Dendritic cell treated with granulocyte-macrophage colony-stimulating factor and Interleukin-4, amounts not matched to agents 40 ng/mL and 50 ng/mL, for 4 days (primary cell): Measurements from ENCODE around the gene CD84.
A peak's percentile ranks its signal among the peaks of the same experiment; 100 is the strongest.
"Not testable (repeated sequence)": the region's sequence is repeated elsewhere in the genome, so short reads cannot be mapped to it uniquely, and the experiment has no call there.

Experiments used
- H3K27ac Mint-ChIP-seq: one replicate; pipeline ENCODE4 v1.8.0; 2022; ENCODE audit warnings: mild to moderate bottlenecking, mixed read lengths
- H3K27me3 Mint-ChIP-seq: one replicate; pipeline ENCODE4 v1.8.0; 2022; ENCODE audit warnings: mild to moderate bottlenecking, mixed read lengths
- H3K36me3 Mint-ChIP-seq: one replicate; pipeline ENCODE4 v1.8.0; 2022; ENCODE audit warnings: low read depth, mixed read lengths
- H3K4me1 Mint-ChIP-seq: one replicate; pipeline ENCODE4 v1.8.0; 2022; ENCODE audit warnings: low read depth, mixed read lengths
- H3K4me3 Mint-ChIP-seq: one replicate; pipeline ENCODE4 v1.8.0; 2022; ENCODE audit warnings: mild to moderate bottlenecking, moderate library complexity, mixed read lengths
- H3K9me3 Mint-ChIP-seq: one replicate; pipeline ENCODE4 v1.8.0; 2022; ENCODE audit warnings: mixed read lengths
- intact Hi-C: fragments of 100-400 bp; cut with micrococcal nuclease; formaldehyde crosslinking; loops from one replicate; pipeline ENCODE4 v1.15.0; 2022

Gene CD84

DNA sequence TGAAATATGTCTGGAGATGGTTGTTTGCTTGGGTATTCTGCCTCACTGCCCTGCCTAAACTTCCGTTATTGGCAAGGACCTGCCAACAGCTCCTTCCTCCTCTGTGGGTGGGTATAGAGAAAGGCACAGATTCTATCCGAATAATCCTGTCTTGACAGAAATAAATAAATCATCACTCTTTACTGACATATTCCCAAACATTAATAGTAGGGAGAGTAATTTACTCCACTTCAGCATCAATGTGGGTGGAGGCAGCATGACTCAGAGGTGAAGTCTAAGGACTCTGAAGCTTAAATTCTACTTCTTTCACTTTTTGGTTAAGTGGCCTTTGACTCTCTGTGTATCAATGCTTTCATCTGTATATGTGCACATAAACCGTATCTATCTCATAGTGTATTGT, 2.9 kb downstream of the CD84 start:
- Mint-ChIP-seq H3K36me3 (peaks cover 70% of the 10 kb centered on the region), H3K9me3 (peaks cover 10% of the 10 kb centered on the region), H3K27ac (peak overlapping the region; percentile 95), H3K27me3 (no peaks in the 10 kb centered on the region), H3K4me1 (peaks cover 73% of the 10 kb centered on the region), H3K4me3 (peak overlapping the region; percentile 92)
- intact Hi-C loops: no loop called here

DNA sequence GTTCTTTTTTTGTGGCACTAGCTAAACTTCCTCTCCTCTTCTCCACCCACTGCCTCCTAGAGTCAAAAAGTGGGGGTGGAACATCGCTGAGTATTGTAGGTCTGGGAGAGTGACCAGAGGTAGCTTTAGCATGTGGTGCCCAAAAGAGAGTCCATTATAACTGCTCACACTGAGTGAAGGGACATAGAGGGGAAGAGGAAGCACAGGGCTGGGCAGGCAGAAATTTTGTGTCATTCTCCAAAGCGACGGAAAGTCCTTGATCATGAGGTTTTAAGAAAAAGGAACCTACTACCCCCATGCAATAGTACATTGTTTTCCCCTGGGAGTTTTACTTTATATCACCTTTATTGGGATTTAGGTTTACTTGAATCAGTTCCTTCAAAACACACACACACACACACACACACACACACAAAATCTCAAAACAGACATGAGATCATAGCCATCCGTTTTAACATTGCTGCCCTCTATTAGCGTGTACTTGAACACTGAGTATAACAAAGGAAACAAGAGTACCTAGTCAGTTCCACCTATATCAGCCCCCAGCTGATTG, 4.1 kb downstream of the CD84 start:
- Mint-ChIP-seq H3K9me3 (peaks cover 17% of the 10 kb centered on the region), H3K4me3 (peak overlapping the region; percentile 69), H3K27me3 (no peaks in the 10 kb centered on the region), H3K4me1 (peaks cover 73% of the 10 kb centered on the region), H3K36me3 (peaks cover 82% of the 10 kb centered on the region), H3K27ac (peak overlapping the region; percentile 95)
- intact Hi-C loops: no loop called here

DNA sequence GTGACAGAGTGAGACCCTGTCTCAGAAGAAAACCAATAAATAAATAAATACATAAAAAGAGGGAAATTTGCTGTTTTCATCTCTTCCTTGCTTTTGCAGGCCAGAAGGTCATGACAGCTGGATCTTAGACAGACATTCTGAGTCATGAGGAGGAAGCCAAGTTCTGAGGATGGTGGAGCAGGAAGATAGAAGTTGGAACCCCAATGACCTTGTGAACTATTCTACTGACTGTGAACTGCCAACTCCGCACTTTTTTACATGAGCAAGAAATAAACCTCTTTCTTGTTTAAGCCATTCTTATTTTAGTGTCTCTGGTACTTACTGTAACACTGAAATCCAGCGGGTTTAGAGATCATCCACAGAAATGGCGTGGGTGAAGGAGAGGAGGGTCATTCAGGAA, 8.5 kb downstream of the CD84 start:
- peaks cover 100% of the 10 kb centered on the region for H3K4me1 Mint-ChIP-seq

DNA sequence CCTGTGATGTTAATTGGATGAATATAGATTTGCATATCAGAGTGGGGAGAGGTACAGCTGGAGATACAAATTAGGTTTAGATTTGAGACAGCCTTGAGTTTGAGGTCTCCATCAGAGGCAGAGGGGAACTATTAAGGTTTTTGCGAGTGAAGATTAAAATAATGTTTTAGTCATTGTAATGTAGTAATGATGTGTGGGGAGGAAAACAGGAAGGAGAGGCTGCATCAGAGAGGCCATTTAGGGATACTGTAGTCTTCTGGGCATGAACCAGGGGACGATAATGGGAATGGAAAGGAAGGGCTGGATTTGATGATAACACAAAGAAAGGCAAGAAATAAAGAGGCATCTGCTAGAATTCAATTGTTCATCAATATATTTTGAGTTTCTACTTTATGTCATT, 9.5 kb downstream of the CD84 start:
- Mint-ChIP-seq H3K27ac (no peak overlapping the region), H3K9me3 (peaks cover 17% of the 10 kb centered on the region), H3K4me1 (peaks cover 99% of the 10 kb centered on the region), H3K4me3 (peak overlapping the region; percentile 54), H3K36me3 (peaks cover 98% of the 10 kb centered on the region), H3K27me3 (no peaks in the 10 kb centered on the region)
- intact Hi-C loops: loop anchor here (2.0 kb wide), 1 partner anchor 23 kb away; no protein-coding TSS in a partner anchor

More for the DNA sequence above, 8.5 kb downstream of the CD84 start:
- Mint-ChIP-seq H3K4me3 (peak overlapping the region; percentile 40), H3K27ac (peak overlapping the region; percentile 61), H3K27me3 (no peaks in the 10 kb centered on the region), H3K36me3 (peaks cover 94% of the 10 kb centered on the region), H3K9me3 (peaks cover 17% of the 10 kb centered on the region)
- intact Hi-C loops: loop anchor here (2.0 kb wide), 1 partner anchor 24 kb away; no protein-coding TSS in a partner anchor

DNA sequence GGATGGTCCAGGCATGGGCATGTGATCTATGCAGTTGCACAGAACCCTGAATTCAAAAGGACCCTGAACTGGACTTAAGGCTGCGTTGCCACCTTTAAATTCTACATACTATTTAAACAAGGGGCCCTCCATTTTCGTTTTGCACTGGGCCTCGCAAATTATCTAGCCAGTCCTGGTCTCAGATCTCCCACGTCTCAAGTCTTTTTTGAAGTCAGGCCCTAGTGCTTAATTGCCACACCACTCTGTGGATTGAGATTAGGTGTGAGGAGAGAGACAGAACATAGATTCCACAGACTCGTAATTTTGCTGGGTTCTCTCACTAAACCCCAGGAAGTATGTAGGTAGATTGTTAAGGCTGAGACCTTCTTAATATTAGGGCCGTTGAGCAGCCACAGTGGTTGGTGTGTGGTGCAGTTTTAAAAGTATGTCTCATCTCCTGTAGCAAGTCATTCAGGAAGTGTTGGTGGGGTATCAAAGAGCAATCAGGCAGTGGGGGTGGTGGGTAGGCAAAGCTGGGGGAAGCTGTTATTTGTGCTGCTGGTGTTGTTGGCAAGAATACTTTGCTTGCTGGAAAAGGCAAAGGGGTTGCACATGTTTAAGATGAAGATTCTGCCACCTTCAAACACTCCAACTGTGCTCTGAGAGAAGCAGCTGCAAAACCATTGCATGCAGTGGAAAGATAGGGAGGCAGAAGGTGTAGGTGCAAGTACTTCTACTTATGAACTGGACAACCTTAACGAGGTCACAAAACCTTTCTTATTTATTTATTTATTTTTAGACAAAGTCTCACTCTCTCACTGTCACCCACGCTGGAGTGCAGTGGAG, 11.2 kb downstream of the CD84 start:
- Mint-ChIP-seq H3K36me3 (peaks cover 99% of the 10 kb centered on the region), H3K27ac (peak overlapping the region; percentile 74), H3K27me3 (no peaks in the 10 kb centered on the region), H3K9me3 (peaks cover 24% of the 10 kb centered on the region), H3K4me3 (peak overlapping the region; percentile 21), H3K4me1 (peaks cover 92% of the 10 kb centered on the region)
- intact Hi-C loops: no loop called here

DNA sequence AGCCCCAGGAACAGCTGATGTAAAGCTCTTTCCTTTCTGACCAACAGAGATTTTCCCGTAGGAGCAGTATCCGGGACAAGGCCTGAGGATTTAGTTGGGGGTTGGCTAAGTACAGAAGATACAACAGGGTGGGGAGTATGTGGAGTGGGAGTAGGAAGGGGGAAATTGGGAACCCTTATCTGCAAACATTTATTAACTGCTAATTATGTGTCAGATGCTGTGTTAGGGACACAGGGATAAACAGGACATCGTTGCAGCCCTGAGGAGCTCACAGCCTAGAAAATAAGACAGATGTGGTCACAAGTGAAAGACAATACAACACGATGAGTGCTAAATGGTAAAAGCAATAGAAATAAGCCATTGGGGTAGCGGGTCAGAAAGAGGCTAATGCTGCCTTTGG, 12.0 kb downstream of the CD84 start:
- Mint-ChIP-seq H3K9me3 (peaks cover 25% of the 10 kb centered on the region), H3K36me3 (peaks cover 99% of the 10 kb centered on the region), H3K4me1 (peaks cover 91% of the 10 kb centered on the region), H3K27ac (peak overlapping the region; percentile 74), H3K4me3 (peak overlapping the region; percentile 17), H3K27me3 (no peaks in the 10 kb centered on the region)
- intact Hi-C loops: no loop called here

DNA sequence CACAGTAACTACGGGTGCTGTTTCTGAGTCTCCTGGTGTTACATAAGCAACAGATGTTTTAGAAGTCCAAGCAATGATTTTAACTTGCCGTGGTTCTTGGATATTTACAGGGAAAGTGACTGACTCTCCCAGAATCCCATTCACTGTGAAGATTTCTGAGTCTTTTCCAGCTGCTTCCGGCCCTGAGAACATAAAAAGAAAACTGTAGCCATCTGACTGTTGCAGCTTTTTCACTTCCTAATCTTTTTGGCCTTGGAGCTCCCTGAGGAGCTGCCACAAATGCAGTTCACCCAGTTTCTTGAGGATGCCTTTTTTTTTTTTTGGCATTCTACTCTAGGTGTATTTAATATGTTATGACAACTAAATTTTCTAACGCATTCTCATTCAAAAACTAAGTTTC, 13.7 kb downstream of the CD84 start:
- H3K27ac Mint-ChIP-seq: peak overlapping the region; percentile 74
- peaks cover 91% of the 10 kb centered on the region for H3K4me1 Mint-ChIP-seq
- no peaks in the 10 kb centered on the region for H3K27me3 Mint-ChIP-seq
- H3K9me3 Mint-ChIP-seq: peaks cover 8% of the 10 kb centered on the region
- H3K4me3 Mint-ChIP-seq: peak overlapping the region; percentile 37
- intact Hi-C loops: no loop called here
- peaks cover 99% of the 10 kb centered on the region for H3K36me3 Mint-ChIP-seq

DNA sequence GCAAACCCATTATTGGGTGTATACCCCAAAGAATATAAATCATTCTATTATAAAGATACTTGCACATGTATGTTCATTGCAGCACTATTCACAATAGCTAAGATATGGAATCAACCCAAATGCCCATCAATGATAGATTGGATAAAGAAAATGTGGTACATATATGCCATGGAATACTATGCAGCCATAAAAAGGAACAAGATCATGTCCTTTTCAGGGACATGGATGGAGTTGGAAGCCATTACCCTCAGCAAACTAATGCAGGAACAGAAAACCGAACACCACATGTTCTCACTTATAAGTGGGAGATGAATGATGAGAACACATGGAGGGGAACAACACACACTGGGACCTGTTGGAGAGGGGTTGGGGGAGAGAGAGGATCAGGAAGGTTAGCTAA, 16.1 kb downstream of the CD84 start:
- H3K9me3 Mint-ChIP-seq, H3K4me3 Mint-ChIP-seq, intact Hi-C loops, H3K27ac Mint-ChIP-seq, H3K27me3 Mint-ChIP-seq: not testable (repeated sequence)
- H3K36me3 Mint-ChIP-seq: peaks cover 100% of the 10 kb centered on the region
- H3K4me1 Mint-ChIP-seq: peaks cover 91% of the 10 kb centered on the region

DNA sequence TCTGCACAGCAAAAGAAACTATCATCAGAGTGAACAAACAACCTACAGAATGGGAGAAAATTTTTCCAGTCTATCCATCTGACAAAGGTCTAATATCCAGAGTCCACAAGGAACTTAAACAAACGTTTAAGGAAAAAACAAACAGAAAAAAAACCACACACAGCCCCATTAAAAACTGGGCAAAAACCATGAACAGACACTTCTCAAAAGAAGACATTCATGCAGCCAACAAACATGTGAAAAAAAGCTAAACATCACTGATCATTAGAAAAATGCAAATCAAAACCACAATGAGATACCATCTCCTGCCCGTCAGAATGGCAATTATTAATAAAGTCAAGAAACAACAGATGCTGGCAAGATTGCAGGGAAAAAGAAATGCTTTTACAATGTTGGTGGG, 16.6 kb downstream of the CD84 start:
- H3K4me1 Mint-ChIP-seq: peaks cover 91% of the 10 kb centered on the region
- H3K9me3 Mint-ChIP-seq, H3K27ac Mint-ChIP-seq, intact Hi-C loops, H3K4me3 Mint-ChIP-seq, H3K27me3 Mint-ChIP-seq: not testable (repeated sequence)
- H3K36me3 Mint-ChIP-seq: peaks cover 100% of the 10 kb centered on the region

DNA sequence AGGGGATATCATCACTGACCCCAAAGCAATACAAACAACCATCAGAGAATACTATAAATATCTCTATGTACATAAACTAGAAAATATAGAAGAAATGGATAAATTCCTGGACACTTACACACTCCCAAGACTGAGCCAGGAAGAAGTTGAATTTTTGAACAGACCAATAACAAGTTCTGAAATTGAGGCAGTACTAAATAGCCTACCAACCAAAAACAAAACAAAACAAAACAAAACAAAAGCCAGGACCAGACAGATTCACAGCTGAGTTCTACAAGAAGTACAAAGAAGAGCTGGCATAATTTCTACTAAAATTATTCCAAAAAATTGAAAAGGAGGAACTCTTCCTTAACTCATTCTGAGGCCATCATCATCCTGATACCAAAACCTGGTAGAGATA, 18.5 kb downstream of the CD84 start:
- peaks cover 88% of the 10 kb centered on the region for H3K36me3 Mint-ChIP-seq
- intact Hi-C loops: no loop called here
- no peaks in the 10 kb centered on the region for H3K27me3 Mint-ChIP-seq
- peak overlapping the region; percentile 61 for H3K4me3 Mint-ChIP-seq
- H3K27ac Mint-ChIP-seq: peak overlapping the region; percentile 82
- H3K9me3 Mint-ChIP-seq: peaks cover 8% of the 10 kb centered on the region
- peaks cover 78% of the 10 kb centered on the region for H3K4me1 Mint-ChIP-seq

DNA sequence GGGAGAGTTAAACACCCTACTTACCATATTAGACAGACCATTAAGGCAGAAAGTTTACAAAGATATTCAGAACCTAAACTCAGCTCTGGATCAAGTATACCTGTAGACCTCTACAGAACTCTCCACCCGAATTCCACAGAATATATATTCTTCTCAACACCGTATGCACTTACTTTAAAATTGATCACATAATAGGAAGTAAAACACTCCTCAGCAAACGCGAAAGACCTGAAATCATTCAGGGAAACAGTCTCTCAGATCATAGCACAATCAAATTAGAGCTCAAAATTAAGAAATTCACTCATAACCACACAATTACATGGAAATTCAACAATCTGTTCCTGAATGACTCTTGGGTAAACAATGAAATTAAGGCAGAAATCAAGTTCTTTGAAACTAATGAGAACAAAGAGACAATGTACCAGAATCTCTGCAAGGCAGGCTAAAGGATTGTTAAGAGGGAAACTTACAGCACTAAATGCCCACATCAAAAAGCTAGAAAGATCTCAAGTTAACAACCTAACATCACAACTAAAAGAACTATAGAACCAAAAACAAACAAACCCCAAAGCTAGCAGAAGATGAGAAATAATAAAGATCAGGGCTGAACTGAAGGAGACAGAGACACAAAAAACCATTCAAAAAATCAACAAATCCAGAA, 19.1 kb downstream of the CD84 start:
- no peaks in the 10 kb centered on the region for H3K27me3 Mint-ChIP-seq
- intact Hi-C loops: no loop called here
- peaks cover 77% of the 10 kb centered on the region for H3K4me1 Mint-ChIP-seq
- peaks cover 88% of the 10 kb centered on the region for H3K36me3 Mint-ChIP-seq
- H3K9me3 Mint-ChIP-seq: peaks cover 8% of the 10 kb centered on the region
- peak overlapping the region; percentile 54 for H3K4me3 Mint-ChIP-seq
- peak overlapping the region; percentile 82 for H3K27ac Mint-ChIP-seq

DNA sequence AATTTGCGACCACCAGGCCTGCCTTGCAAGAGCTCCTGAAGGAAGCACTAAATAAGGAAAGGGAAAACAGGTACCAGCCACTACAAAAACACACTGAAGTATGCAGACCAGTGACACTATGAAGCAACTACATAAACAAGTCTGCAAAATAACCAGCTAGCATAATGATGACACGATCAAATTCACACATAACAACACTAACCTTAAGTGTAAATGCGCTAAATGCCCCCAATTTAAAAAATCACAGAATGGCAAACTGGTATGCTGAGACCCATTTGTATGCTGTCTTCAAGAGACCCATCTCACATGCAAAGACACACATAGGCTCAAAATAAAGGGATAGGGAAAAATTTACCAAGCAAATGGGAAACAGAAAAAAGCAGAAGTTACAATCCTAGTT, 19.9 kb downstream of the CD84 start:
- H3K36me3 Mint-ChIP-seq: peaks cover 83% of the 10 kb centered on the region
- peak overlapping the region; percentile 60 for H3K4me3 Mint-ChIP-seq
- H3K27ac Mint-ChIP-seq: peak overlapping the region; percentile 82
- intact Hi-C loops, H3K27me3 Mint-ChIP-seq, H3K9me3 Mint-ChIP-seq: not testable (repeated sequence)
- peaks cover 71% of the 10 kb centered on the region for H3K4me1 Mint-ChIP-seq

DNA sequence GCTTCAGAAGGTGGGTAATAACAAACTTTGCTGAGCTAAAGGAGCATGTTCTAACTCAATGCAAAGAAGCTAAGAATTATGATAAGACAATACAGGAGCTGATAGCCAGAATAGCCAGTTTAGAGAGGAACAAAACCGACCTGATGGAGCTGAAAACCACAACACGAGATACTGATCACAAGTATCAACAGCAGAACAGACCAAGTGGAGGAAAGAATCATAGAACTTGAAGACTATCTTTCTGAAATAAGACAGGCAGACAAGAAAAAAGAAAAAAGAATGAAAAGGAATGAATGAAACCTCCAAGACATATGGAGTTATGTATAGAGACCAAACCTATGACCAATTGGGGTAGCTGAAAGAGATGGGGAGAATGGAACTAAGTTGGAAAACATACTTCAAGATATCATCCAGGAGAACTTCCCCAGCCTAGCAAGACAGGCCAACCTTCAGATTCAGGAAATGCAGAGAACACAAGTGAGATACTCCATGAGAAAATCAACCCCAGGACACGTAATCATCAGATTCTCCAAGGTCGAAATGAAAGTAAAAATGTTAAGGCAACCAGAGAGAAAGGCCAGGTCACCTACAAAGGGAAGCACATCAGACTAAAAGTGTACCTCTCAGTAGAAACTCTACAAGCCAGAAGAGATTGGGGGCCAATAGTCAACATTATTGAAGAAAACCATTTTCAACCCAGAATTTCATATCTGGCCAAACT, 20.5 kb downstream of the CD84 start:
- Mint-ChIP-seq H3K4me1 (peaks cover 71% of the 10 kb centered on the region), H3K27ac (peak overlapping the region; percentile 82), H3K9me3 (peaks cover 8% of the 10 kb centered on the region), H3K27me3 (no peaks in the 10 kb centered on the region), H3K36me3 (peaks cover 83% of the 10 kb centered on the region), H3K4me3 (peak overlapping the region; percentile 7)
- intact Hi-C loops: no loop called here

DNA sequence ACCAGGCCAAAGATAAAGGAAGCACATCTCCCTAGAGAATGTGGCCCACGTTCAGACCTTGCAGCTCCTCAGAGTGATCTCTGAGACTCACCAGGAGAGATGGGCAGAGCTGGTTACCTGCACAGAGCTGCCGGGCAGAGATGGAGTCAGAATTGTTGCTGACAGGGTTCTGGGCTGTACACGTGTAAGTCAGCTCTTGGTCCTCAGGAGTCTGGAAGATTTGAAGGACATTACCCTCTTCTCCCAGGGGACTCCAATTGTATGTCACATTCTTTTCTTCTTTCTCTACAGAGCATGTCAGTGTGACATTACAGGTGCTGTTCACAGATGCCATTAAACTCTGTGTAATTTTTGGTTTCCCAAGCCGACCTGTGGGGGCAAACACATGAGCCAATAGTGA, 25.5 kb downstream of the CD84 start:
- Mint-ChIP-seq H3K27me3 (no peaks in the 10 kb centered on the region), H3K9me3 (no peaks in the 10 kb centered on the region), H3K36me3 (peaks cover 83% of the 10 kb centered on the region), H3K27ac (no peak overlapping the region), H3K4me3 (no peak overlapping the region), H3K4me1 (peaks cover 71% of the 10 kb centered on the region)
- intact Hi-C loops: no loop called here
